GM18907 (cell line): ENCODE data around the gene ADGRA1.

Experiments used
- ATAC-seq: cut with Tn5 transposase; IDR thresholded peaks from one replicate; pipeline ENCODE4 v1.9.1; 2021; ENCODE audit warnings: mild to moderate bottlenecking, moderate library complexity; ENCODE audit not compliant: unreplicated experiment

The ADGRA1 gene

DNA sequence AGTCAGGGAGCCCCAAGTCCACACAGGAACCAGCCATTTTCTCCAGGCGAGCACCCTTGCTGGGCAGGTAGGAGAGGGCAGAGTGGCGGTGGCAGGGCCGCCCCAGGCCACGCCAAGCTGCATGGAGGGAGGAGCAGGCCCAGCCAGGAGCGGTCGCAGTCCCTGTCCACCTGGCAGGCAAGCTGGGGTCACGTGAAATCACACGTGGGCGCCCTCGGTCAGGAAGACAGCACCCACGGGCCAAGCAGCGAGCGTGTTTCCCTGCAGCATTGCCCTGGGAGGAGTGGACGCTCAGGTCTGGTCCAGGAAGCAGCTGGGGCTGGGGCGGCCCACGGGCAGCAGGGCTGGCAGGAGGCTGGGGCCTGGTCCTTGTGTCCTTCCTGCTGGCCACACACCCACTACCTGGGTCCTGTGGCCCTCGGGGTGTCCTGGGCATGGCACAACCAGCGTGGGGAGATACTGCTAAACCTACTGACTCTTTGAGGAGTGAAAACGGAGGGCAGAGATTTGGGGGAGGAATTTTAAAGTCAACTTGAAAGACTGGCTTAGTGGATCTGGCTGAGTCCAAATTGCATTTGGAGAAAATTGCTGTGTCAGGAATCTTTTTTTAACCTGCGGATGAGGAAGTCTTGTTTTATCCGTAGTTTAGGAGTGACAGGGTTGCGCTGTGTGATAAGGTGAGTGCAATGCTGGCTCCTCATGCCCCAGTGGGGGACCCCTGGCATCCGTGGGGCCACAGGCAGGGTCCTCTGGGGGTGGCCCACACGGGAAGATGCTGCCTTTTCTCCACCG lies 12.2 kb upstream of the ADGRA1 start:
- ATAC-seq, result no peak

GRCh38 chr10:133076274-133077038 lies 11.3 kb upstream of the ADGRA1 start:
- no peak for ATAC-seq

- no peak for ATAC-seq
Observed at GRCh38 chr10:133079836-133080682, 7.7 kb upstream of the ADGRA1 start.

DNA sequence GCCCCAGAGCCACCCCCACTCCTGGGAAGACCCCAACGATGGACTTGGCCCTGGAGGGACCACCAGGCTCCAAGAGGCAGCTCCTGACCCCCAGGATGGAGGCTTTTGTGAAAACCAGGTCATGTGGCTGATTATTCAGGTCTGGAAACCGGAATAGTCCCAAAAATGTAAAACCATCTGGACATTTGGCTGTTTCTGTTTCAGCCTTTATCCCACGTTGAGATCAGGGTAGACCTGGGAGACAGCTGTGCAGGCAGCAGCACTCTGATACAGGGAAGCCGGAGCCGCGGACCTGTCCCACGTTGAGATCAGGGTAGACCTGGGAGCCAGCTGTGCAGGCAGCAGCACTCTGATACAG lies 7.1 kb upstream of the ADGRA1 start:
- ATAC-seq, result no peak

DNA sequence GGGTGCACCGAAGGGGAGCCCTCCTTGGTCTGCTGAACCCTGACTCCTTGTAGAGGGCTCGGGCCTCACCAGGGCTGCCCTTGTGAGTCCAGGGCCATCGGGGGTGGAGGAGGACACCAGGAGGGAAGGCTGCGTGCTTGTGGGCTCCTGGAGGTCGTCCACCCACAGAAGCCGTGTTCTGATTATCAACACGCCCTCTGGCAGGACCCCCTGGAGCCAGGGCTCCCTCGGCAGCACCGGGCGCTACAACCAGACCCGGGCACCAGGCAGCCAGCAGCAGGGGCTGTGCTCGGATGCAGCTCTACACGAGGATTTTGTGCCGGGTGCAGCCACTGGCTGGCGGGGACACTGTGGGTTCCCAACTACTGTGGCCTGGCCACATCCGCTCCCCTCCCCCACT lies 6.1 kb upstream of the ADGRA1 start:
- ATAC-seq, result no peak

DNA sequence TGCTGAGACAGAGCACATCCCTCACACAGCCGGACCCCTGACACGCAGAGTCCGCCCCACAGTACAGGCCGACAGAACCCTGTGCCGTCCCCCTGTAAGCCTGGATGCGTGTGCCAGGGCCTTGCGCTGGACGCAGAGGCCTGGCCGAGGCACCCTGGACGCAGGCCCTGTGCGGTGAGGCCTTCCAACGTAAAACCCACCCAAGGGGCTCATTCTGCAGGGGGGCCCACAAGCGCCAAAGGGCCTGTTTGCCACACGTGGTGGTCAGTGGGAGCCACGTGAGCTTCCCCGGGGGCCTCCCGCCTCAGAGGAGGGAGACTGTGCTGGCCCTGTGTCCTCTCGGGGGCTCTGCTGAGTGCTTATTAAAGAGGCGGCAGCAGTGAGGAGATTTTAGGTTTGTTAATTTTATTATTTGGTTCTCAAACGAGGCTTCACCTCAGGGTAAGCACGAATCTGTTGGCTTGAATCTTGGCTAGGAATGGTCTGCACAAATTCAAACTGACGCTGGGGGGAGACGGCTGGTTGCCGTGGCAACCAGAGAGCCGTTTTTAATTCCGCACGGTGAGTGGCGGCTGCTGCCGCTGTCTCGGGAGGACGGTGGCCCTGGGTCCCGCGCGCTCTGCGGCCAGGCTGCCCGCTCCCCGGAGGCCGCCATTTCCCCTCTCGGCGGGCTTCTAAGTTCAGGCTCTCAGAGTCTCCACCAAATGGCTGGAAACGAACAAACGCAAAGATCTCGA lies 4.9 kb upstream of the ADGRA1 start:
- ATAC-seq, result no peak

GRCh38 chr10:133083422-133084100 lies 4.2 kb upstream of the ADGRA1 start:
- ATAC-seq, result no peak

GRCh38 chr10:133084491-133084890 lies 3.2 kb upstream of the ADGRA1 start:
- ATAC-seq, result no peak

- no peak for ATAC-seq
Observed at GRCh38 chr10:133085251-133086125, 2.2 kb upstream of the ADGRA1 start.

DNA sequence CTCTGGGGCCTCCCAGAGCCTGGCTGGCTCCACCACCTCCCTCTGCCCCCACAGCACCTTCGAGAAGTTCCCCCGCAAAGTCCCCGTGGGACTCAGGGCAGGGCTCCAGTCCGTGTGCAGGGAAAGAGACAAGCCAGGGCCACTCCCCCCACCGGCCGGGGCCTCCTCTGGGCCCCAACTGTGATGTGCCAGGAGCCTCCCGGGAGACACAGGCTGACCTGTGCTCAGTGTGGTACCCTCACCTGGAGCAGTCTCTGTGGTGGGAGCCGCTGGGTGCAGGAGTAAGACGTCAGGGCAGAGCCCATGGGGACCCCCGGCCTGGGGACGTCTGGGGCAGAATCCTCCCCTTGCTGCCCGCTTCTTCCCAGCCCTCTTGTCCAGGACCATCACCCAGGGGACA lies 1.5 kb upstream of the ADGRA1 start:
- ATAC-seq, result no peak

DNA sequence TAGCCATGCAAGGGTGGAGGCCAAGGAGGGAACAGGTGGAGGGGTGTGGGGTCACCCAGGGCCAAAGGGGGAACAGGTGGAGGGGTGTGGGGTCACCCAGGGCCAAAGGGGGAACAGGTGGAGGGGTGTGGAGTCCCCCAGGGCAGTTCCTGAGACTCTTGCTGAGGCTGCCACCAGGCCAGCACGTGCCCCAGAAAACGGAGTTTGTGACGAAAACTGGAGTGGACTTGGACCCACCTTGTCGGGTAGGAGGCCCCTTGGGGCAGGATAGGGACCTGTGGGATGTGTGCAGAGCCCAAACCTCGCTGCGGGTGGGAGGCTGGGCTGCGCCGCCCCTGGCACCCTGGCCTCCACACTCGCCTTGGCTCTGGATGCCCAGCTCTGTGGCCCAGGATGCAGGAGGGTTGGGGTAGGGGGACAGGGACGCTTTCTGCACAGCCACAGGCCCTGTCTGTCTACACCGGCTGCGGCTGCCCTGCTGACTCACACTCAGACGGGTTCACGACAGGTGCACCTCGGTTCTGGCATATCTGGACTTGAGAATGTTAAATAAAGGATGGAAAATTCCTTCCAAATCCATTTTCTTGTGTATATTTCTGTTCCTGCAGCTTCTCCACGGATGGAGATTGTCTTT lies 562 bp upstream of the ADGRA1 start:
- ATAC-seq, result no peak

- ATAC-seq, result no peak
Observed at GRCh38 chr10:133088179-133088955, 643 bp downstream of the ADGRA1 start.

DNA sequence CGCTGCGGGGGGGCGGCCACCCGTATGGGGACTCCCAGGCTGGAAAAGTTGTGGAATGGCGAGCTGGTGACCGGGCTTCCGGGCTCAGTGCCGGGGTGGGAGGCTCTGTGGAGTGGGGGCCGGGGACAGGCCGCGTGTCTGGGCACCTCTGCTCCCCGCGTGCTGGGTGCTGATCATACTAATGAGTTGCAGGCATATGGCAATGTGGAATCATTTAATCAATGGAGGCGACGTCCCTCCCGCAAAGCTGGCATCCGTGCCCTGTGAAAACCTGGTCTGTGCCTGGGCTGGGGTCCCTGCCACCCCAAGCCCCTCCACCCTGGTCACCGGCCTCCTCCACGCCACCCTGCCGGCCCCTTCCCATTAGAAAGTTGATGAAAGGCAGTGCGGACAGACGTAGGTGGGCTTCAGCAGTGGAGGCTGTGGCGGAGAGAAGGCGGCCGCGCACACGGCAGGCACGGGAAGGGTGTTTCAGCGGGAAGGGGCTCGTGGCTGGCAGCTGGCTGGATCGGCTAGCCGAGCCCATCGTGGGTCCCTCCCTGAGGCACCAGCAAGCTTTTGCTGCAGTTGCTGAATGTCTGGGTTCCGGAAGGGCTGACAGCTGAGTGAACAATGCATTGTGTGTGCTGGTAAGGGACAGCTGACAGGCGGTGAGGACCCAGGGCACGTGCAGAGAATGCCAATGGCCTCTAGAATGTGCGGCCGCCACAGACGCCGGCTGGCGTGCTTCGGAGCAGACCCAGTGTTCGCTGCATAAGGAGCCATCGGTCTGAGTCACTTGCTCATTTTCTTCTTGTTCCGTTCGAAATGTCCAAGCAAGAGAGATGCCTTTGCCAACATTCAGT lies 1.5 kb downstream of the ADGRA1 start:
- no peak for ATAC-seq

GRCh38 chr10:133090101-133090500 lies 2.4 kb downstream of the ADGRA1 start:
- ATAC-seq, result no peak

- ATAC-seq, result no peak
Observed at GRCh38 chr10:133090654-133091053, 2.9 kb downstream of the ADGRA1 start.

GRCh38 chr10:133091316-133091715 lies 3.6 kb downstream of the ADGRA1 start:
- ATAC-seq, result no peak

DNA sequence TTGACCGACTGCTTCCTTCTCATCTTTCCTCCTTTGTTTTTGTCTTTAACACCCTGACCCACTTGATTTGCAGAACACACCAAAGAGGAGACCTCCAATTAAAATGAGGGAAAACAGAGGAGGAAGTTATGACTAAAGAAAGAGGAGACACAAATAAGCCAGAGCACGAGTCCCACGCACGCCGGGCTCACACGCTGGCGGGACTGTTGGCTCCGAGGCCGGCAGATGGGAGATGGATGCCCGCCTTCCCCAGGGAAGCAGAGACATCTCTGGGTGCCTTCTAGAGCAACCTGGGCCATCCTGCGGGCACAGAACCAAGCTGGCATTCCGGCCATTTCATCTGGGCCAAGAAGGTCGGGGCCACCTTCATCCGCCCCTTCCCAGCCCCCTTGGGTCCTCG lies 5.6 kb downstream of the ADGRA1 start:
- no peak for ATAC-seq
